ENCODE measurements around the gene C19orf81.

Gene C19orf81

GRCh38 chr19:50659318-50660087, 10.3 kb downstream of the C19orf81 start:
- no peak for DNase-seq (ENCODE audit: low read depth)

- no peak for DNase-seq (ENCODE audit: low read depth)
These were observed 10.8 kb downstream of the C19orf81 start for GRCh38 chr19:50660088-50660366.

GRCh38 chr19:50661023-50661422, 11.8 kb downstream of the C19orf81 start:
- DNase-seq (ENCODE audit: low read depth): no peak

GRCh38 chr19:50661766-50662650, 12.8 kb downstream of the C19orf81 start:
- no peak for DNase-seq (ENCODE audit: low read depth)

- no peak for DNase-seq (ENCODE audit: low read depth)
These were observed 13.6 kb downstream of the C19orf81 start for GRCh38 chr19:50662651-50663481.

GRCh38 chr19:50663482-50663790, 14.2 kb downstream of the C19orf81 start:
- no peak for DNase-seq (ENCODE audit: low read depth)

GRCh38 chr19:50664204-50664603, 15.0 kb downstream of the C19orf81 start:
- no peak for DNase-seq (ENCODE audit: low read depth)

GRCh38 chr19:50666346-50667176, 17.3 kb downstream of the C19orf81 start:
- no peak for DNase-seq (ENCODE audit: low read depth)

- DNase-seq (ENCODE audit: low read depth): no peak
These were observed 18.0 kb downstream of the C19orf81 start for GRCh38 chr19:50667177-50667758.

GRCh38 chr19:50667759-50668231, 18.6 kb downstream of the C19orf81 start:
- DNase-seq (ENCODE audit: low read depth): no peak

GRCh38 chr19:50668416-50668815, 19.2 kb downstream of the C19orf81 start:
- DNase-seq (ENCODE audit: low read depth): no peak

GRCh38 chr19:50668879-50669278, 19.6 kb downstream of the C19orf81 start:
- no peak for DNase-seq (ENCODE audit: low read depth)

- DNase-seq (ENCODE audit: low read depth): peak; percentile 7
These were observed 20.3 kb downstream of the C19orf81 start for GRCh38 chr19:50669302-50670101.

- DNase-seq (ENCODE audit: low read depth): no peak
These were observed 20.8 kb downstream of the C19orf81 start for GRCh38 chr19:50670102-50670380.

- no peak for DNase-seq (ENCODE audit: low read depth)
These were observed 23.9 kb downstream of the C19orf81 start for GRCh38 chr19:50673118-50673517.

GRCh38 chr19:50676625-50677197, 27.5 kb downstream of the C19orf81 start:
- DNase-seq (ENCODE audit: low read depth): no peak

- no peak for DNase-seq (ENCODE audit: low read depth)
These were observed 28.4 kb downstream of the C19orf81 start for GRCh38 chr19:50677636-50678035.

GRCh38 chr19:50678323-50678722, 29.1 kb downstream of the C19orf81 start:
- no peak for DNase-seq (ENCODE audit: low read depth)

- peak; percentile 62 for DNase-seq (ENCODE audit: low read depth)
These were observed 30.2 kb downstream of the C19orf81 start for GRCh38 chr19:50679177-50680125.
